GM21786 (cell line): ENCODE results near the gene SLC6A12.

Source experiments
- ATAC-seq: cut with Tn5 transposase; IDR thresholded peaks from one replicate; pipeline ENCODE4 v1.9.1; 2021; ENCODE audit not compliant: unreplicated experiment

SLC6A12 gene

GRCh38 chr12:167959-168600 lies 45.9 kb downstream of the SLC6A12 start:
- ATAC-seq: no peak

- ATAC-seq: no peak
Measured at GRCh38 chr12:166425-167075, 47.4 kb downstream of the SLC6A12 start.

- ATAC-seq: no peak
Measured at GRCh38 chr12:165862-166368, 48.0 kb downstream of the SLC6A12 start.

GRCh38 chr12:164207-164606 lies 49.8 kb downstream of the SLC6A12 start:
- no peak for ATAC-seq

- ATAC-seq: no peak
Measured at GRCh38 chr12:163406-163986, 50.5 kb downstream of the SLC6A12 start.

GRCh38 chr12:162467-163307 lies 51.3 kb downstream of the SLC6A12 start:
- ATAC-seq: no peak

- no peak for ATAC-seq
Measured at GRCh38 chr12:161823-162222, 52.1 kb downstream of the SLC6A12 start.

GRCh38 chr12:160858-161257 lies 53.1 kb downstream of the SLC6A12 start:
- ATAC-seq: no peak

GRCh38 chr12:159156-159782 lies 54.7 kb downstream of the SLC6A12 start:
- ATAC-seq: no peak

- ATAC-seq: no peak
Measured at GRCh38 chr12:157644-158043, 56.3 kb downstream of the SLC6A12 start.

- ATAC-seq: no peak
Measured at GRCh38 chr12:156945-157344, 57.0 kb downstream of the SLC6A12 start.

GRCh38 chr12:155646-156045 lies 58.3 kb downstream of the SLC6A12 start:
- ATAC-seq: no peak

GRCh38 chr12:155006-155405 lies 59.0 kb downstream of the SLC6A12 start:
- no peak for ATAC-seq

- no peak for ATAC-seq
Measured at GRCh38 chr12:154058-154457, 59.9 kb downstream of the SLC6A12 start.

GRCh38 chr12:153080-153746 lies 60.7 kb downstream of the SLC6A12 start:
- ATAC-seq: no peak

GRCh38 chr12:152440-152839 lies 61.5 kb downstream of the SLC6A12 start:
- no peak for ATAC-seq

- no peak for ATAC-seq
Measured at GRCh38 chr12:151579-151978, 62.4 kb downstream of the SLC6A12 start.

- no peak for ATAC-seq
Measured at GRCh38 chr12:148676-149416, 65.1 kb downstream of the SLC6A12 start.

- ATAC-seq: no peak
Measured at GRCh38 chr12:147242-147641, 66.7 kb downstream of the SLC6A12 start.
